NCI-H146 treated with DMSO at 0.1 percent for 48 hours (cell line): ENCODE measurements around the gene UVSSA.
"Not testable (repeated sequence)": the region's sequence is repeated elsewhere in the genome, so short reads cannot be mapped to it uniquely, and the experiment has no call there.

ENCODE experiments used
- DNase-seq: peaks from one replicate; lab custom pipeline; 2025; ENCODE audit not compliant: unreplicated experiment; lab: John Stamatoyannopoulos, UW

UVSSA gene

GRCh38 chr4:1417522-1418390 is 70.7 kb downstream of the UVSSA start:
- DNase-seq = no peak

GRCh38 chr4:1418494-1419285 is 71.7 kb downstream of the UVSSA start:
- DNase-seq = no peak

- DNase-seq = no peak
These were observed 72.7 kb downstream of the UVSSA start for GRCh38 chr4:1419708-1420107.

- DNase-seq = no peak
These were observed 74.6 kb downstream of the UVSSA start for GRCh38 chr4:1421657-1422056.

- DNase-seq = no peak
These were observed 80.0 kb downstream of the UVSSA start for GRCh38 chr4:1427010-1427409.

GRCh38 chr4:1443688-1444172 is 96.7 kb downstream of the UVSSA start:
- not testable (repeated sequence) for DNase-seq
